DLD1 (cell line): ENCODE results near the gene TRIM66.

Experiments used
- in situ Hi-C: cut with HindIII; loops from 2 replicates; pipeline ENCODE4 v1.10.0; 2017; ENCODE audit warnings: low sequenced_read_pairs

The TRIM66 gene, protein sequence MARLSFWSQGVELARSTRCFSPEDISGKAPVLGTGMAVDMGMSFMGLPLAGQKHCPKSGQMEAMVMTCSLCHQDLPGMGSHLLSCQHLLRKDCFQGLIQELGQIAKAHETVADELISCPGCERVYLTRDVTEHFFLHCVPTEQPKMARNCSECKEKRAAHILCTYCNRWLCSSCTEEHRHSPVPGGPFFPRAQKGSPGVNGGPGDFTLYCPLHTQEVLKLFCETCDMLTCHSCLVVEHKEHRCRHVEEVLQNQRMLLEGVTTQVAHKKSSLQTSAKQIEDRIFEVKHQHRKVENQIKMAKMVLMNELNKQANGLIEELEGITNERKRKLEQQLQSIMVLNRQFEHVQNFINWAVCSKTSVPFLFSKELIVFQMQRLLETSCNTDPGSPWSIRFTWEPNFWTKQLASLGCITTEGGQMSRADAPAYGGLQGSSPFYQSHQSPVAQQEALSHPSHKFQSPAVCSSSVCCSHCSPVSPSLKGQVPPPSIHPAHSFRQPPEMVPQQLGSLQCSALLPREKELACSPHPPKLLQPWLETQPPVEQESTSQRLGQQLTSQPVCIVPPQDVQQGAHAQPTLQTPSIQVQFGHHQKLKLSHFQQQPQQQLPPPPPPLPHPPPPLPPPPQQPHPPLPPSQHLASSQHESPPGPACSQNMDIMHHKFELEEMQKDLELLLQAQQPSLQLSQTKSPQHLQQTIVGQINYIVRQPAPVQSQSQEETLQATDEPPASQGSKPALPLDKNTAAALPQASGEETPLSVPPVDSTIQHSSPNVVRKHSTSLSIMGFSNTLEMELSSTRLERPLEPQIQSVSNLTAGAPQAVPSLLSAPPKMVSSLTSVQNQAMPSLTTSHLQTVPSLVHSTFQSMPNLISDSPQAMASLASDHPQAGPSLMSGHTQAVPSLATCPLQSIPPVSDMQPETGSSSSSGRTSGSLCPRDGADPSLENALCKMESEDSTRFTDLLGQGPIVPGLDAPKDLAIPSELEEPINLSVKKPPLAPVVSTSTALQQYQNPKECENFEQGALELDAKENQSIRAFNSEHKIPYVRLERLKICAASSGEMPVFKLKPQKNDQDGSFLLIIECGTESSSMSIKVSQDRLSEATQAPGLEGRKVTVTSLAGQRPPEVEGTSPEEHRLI (N-terminal part only)

DNA sequence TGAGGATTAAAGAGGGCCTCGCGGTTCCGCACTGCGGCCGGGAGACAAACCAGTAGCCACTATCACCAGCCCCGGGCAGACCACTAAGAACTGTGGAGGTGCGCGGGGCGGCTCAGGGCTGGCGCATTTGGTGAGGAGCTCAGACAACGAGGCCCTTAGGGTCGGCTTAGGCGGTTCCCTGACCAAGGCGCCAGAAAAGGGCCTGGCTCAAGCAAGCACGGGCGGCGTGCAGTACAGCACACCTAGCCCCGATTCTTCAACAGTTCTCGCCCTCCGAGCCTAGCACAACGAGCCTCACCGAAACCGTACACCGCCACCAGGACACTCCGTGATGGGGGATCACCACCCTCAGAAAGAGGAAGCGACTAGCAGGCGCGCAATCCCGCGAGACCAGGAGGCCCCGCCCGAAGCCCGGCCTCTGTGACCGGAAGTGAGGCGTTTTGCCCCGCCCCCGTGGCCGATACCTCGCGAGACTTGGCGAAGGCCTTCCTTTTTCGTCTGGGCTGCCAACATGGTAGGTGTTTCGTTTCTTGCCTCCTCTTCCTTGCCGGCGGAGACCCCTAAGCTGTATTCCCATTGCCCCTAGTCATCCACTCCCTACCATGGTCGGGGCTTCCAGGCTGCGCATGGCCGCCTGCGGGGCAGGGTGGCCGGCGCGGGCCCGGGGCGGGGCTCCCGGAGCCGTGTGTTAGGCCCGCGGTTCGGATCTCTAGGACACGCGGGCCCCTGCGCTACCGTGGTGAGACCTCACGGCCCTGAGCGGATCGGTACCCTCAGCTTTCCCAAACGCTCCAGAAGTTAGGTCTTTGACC, at the start of gene TRIM66, which contains the start of gene RPL27A:
TSS of gene TRIM66 (minus strand) at position 363 of the 812 bp plus-strand sequence. CDS start 10,391 bp downstream, outside the sequence.
TSS of gene RPL27A (plus strand) at position 490 of the 812 bp plus-strand sequence. CDS start at position 512, 22 bp downstream.
- in situ Hi-C loops, result no loop called here

DNA sequence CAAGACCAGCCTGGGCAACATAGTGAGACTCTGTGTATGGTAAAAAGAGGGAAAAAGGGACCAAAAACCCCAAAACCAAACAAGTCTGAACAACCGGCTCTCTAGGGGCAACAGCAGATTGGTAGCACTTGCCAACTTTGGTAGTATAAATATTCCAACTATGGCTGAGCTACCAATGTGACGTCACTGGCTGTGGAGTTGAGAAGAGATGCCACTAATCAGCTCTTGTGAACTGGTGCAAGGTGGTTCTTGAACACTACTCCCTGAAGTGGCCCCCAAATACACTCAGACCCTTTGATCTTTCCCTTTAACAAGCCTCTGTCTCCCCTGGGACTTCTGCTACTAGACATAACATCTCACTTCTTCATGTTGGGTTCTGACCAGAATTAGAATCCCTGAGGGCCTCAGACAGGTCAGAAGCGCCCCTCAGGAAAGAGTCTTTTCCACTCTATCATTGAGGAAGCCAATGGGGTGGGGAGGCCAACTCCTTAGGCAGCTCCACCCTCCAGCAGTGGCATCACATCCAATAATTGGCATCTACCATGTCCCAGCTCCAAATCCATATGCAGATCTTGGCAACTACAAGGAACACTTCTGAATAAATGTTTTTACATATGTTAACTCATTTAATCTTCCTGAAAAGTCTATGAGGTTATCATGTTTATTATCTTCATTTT, 49.3 kb upstream of the TRIM66 start:
- in situ Hi-C loops, result no loop called here

DNA sequence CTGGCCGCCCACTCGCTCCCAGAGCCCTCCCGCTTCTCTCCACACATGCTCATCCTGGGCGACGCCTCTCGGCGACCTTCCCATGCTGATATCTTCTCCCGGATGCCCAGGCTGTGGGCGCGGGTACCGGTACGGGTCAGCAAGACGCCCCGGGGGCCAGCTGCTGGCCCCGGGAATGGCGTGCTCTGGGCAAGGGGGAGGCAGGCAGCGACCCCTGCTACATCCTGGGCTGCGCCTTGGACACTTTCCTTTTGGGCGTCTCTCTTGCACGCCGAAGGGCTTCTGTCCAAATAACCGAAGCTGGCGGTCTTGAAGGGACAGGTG, 48.2 kb upstream of the TRIM66 start:
- in situ Hi-C loops, result no loop called here

DNA sequence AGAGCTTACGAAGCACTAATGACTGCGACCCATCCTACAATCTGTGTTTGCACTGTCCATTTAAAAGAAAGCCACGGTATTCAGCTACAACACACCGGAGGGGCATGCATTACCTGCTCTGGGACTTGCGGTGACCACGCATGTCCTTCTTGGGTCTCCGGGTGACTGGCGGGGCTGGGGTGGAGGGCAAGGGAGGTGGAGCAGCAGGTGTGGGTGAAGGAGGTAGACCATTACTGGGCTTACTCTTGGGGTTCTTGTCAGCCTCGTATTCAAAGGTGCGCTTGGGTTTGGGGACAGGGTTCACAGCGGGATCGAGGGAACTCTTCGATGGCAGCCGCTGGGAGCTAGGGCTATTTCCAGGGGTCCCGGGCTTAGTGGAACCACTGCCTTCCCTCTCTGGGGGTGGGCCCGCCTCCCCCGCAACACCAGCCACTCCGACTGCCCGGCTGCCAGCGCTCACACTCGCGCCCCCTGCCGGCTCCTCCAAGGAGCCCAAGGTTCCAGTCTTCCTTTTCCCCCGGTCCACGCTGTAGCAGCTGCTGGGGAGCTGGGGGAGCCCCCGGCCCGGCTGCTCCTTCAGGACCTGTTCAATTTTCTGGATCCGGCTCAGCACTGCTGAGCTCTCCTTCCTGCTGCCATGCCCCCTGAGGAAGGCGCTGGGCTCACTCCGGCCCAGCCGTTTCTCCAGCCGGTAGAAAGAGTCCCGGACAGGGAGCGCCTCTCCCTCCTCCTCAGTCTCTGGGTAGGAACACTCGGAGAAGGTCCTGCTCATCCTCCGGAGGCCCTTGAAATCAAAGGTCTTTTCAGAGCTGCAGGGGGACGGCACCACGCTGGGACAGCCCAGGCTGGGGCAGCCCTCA, 47.6 kb upstream of the TRIM66 start:
- in situ Hi-C loops, result no loop called here

DNA sequence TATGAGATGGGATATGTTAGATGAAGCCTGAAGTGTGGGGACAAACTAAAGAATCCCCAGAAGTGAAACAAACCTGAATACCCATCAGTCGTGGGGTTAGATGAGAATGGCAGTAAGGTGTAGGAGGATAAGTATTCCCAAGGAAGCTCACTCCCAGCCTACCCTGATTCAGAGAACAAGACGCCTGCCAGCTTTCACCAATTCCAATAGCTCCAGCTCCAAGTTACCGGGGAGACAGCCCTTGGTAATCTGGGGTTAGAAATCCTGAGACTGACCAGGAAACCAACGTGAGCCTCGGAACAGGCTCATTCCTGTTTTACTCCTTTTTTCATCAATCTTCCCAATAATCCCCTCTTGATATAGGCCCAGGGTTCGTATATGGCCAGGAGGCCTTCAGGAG, 46.6 kb upstream of the TRIM66 start:
- in situ Hi-C loops, result no loop called here

DNA sequence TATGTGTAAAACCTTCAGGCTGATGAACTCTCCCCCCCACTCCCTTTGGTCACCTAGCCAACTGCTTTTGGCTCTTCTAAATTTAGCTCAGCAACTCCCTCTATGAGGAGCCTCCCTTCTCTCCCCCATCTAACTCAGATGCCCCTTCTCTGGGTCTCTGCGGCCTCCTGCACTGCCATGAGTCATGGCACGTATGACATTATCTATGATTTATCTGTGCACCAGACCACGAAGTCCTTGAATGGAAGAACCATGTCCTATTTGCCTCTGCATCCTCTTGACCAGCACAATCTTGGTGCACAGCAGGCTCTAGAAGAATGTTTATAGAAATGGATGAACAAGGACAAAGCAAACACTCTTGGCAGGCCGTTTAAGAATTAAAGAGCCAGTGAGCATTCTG, 46.1 kb upstream of the TRIM66 start:
- in situ Hi-C loops, result no loop called here

DNA sequence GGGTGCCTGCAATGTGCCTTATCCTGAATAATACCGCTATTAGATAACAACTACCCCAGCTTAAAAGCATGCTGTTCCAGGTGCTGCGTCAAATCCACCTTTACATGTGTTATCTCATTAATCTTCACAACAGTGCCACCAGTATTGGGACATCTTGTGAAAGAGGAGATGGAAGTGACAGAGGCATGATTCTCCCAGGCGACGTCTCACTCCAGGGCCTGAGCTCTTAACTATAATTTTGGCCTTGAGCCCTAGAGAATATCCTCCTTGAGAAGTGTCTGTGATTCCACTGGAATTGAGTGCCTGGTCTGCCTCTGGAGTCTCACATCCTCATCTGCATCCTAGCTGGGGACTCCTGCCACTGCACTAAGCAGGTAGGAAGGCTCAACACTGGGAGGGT, 43.9 kb upstream of the TRIM66 start:
- in situ Hi-C loops, result no loop called here

DNA sequence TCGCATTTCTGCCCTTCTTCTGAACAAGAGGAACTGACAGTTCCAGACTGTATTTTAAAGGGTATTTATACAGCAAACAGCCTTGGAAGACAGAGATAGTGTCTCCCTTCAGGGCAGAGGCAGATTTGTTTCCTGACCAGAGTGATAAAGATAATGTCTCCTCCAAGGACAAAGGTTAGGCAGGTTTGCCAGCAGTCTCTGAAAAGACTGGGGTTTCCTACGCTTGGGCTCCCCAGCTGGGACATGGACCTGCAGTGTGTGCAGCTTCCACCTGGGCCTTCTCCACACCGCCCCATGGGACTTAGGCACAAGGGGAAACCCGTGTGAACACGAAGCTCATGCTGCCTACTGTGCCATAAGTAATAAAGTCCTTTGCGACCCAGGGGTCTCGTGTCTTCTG, 42.2 kb upstream of the TRIM66 start:
- in situ Hi-C loops, result no loop called here

DNA sequence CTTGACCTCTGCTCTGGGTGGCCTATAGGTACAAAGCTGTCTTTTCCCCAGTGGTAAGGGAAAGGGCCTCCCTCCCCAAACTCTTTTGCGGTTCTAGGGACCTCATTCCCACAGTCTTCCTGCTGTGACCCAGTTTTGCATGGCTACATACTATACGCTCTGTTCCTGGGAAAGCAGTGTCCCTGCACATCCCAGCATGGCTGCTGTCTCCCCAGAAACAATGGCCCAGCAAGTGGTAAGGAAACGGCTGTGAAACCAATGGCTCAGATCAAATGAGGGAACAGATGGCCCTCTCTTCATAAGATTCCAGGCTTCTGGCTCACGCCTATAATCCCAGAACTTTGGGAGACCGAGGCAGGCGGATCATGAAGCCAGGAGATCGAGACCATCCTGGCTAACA, 41.2 kb upstream of the TRIM66 start:
- in situ Hi-C loops, result no loop called here

DNA sequence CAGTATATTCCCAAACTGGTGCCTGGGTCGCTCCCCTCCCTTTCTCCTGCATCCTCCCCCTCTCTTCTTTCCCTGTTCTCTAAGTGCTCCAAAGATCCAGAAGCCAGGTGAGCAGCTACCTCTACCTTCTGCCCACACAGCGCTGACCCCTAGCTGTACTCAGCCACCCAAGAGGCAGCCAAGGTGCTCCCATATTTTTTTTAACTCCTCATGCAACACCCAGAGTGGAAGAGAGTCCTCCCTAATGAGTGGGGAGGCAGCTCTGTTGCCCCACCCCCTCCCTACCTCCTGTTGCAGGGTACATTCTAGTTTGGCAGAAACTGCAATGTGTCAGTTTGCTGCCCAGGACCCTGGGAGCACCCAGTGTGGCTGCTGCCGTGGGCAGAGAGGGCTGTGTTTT, 40.3 kb upstream of the TRIM66 start:
- in situ Hi-C loops, result no loop called here

DNA sequence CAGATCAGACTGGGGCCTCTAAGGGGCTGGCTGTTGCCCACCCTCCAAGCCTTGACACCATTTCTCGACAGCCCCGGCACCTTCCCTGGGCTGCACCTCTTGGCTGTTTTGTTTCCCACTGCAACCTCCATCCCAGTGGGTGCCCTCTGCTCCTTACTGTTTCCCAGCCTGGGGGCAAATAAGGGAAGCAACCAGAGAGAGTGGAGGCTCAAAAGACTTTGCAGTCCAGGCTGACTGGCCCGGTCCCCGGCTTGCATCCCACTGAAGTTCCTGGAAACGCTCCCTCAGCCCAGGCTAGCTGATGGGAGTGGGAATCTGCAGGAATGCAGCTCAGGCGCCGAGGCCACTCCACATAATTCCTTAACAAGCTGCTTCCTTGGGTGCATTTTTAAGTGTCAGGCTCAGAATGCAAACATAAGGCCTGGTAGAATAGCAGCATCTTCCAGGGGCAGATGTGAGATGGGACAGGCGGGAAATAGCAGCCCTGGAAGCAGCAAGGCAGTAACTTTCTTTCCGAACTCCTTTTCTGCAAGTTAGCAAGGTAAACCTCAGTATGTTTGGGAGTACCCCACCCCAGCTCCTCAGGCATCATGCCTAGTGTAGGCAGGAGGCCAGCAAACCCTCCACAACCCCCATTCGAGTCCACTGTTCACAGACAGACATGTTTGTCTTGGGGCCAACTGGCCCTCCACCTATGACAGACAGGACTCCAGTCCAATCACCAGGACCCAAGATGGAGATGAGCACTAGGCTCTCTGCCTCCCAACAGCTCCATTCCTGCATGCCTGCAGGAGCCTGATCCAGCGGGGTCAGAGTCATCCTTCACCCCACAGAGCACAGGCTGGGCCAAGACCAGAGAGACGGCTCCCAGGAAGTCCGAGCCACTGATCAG, 39.4 kb upstream of the TRIM66 start:
- in situ Hi-C loops, result no loop called here

DNA sequence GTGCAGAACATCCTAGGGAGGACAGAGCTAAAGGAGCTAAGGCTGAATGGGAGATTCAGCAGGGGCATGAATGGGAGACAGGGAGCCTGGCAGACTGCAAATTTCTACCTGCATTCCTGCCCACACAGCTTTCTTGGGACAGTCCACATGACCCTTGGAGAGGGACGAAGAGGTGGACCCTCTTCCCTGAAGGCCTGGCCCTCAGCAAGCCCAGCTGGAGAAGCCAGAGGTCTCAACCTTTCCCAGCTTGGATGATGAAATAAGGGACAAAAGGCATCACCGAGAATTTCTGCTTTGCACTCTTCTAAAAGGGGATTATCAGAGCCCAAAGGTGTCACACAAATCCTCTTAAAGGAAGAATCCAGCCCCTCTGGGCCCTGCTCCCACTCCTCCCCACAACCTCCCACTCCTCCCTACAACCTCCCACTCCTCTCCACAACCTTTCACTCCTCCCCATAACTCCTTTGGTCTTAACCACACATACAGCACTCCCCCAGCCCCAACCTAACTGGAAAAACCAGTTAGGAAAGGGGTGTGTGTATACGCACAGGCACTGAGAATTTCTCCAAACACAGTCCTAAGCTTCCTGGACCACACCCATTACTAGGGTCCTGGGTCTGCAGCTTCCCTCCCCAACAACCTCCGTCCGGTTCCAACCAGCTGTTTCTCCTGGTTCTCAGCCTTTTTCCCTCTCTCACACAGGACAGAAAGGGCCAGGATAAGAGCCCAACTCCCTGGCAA, 38.6 kb upstream of the TRIM66 start:
- in situ Hi-C loops, result no loop called here

DNA sequence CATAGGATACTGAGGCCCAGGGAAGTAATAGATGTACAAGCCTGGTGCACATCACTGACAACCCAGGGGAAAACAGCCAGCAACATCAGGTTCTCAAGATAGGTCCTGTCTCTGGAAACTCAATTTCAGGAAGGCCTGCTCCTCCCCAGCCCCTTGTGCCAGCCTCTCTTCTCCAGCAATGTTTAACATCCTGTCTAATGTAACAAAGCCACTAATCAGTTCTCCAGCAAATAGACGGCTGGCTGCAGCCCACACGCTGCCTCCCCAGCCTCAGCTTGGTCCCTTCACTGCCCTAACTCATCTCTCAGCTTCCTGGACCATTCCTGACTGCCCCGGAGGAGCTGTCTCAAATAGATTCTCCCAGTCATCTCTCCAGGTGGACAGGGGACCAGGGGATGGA, 37.9 kb upstream of the TRIM66 start:
- in situ Hi-C loops, result no loop called here

DNA sequence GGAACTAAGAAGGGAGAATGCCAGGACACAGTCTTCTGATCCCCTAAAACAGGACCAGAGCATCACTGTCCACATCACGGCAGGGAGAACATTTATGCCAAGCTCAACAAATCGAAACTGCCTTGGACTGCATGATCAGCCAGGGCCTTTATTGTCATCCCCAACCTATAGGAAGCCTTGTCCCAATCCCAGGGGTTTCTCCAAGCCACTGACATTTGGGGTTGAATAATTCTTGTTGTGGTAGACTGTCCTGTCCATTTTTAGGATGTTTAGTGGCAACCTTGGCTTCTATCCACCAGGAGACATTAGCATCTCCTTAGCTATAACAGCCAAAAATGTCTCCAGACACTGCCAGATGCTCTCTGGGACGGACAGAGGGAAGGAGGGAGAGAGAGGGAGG, 37.3 kb upstream of the TRIM66 start:
- in situ Hi-C loops, result no loop called here

DNA sequence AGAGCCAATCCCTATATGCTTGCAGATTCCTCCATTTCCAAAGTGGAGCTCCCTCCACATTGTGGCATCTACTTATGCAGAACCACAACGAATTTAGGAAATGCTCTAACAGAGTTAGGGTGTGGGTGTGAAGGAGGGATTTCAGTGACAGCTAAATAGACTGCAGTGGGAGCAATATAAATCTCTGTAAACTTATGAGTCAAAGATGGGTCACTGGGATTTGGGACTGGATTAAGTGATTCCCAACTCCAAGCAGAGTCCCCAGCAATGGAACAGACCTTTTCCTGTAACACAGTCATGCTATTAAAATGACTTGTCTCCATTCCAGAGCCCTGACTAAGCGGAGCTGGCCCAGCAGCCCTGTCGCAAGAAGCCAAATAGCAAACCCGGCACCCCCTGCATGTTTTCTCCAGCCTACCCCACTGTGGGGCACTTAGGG, 36.8 kb upstream of the TRIM66 start:
- in situ Hi-C loops, result no loop called here

DNA sequence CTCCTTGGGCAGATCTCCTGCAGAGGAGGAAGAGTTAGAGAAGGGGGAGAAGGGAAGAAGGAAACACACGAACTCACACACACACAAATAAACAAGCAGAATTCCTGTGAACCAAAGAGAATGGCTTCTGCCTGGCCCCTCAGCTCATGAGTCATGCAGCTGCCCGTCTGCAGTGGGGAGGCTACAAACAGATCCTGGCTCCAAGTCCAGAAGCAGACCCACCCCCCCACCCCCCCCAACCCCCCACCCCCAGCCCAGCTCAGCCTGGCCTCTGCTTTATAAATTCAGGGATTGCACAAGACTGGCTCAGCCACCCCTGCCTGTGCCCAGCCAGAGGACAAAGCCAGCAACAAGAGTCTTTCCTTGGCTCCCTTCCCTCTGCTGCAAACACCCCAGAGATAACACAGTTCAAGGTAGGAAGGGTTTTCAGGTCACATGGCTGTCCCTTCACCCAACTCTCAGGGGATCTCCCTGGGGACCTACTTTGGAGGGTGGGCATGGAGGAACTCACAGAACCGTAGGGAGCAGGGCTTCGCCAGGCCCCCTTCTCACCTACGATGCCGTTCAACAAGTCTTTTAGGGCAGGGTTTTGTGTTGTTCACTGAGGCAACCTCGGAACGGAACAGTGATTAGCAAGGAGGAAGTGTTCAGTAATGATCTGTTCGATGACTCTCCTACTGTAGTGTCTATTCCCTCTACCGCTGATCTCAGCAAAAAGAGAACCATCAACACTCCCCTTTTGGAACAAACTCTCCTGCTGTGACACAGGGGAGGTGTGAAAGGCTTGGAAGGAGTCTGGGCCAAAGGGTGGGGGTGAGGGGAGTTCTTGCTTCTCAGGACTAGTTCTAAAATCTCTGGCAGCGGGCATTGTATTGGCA, 35.6 kb upstream of the TRIM66 start:
- in situ Hi-C loops, result no loop called here

DNA sequence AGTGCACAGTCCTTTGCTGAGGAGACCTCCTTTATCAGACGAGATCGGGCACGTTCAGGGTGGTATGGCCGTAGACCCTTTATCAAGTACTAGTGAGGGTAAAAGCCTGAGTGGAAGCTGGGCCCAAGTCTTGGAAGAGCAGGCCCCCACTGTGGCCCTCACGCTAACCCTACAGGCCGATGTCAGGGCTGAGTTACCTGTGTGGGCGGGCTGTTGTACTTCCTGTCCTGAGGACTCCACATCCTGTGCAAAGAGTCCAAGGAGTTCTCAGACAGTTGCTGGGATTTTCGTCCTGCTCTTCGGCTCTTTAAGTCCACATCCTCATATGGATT, 35.0 kb upstream of the TRIM66 start:
- in situ Hi-C loops, result no loop called here
